CD14-positive monocyte (primary cell): ENCODE results near the gene BBS9. TPM values are rescaled to one million over a fixed set of nuclear protein-coding genes. Genes with fewer than 3 reads are reported as not detected.
A peak's percentile ranks its signal among the peaks of the same experiment; 100 is the strongest.

ENCODE experiments used
- DNase-seq, 3 donors: peaks; one replicate each; pipeline ENCODE4 v3.0.0-alpha.2; 2011 to 2022
- H2AFZ ChIP-seq: 2 replicates; pipeline ENCODE4 v1.6.0; 2012; ENCODE audit warnings: mild to moderate bottlenecking, low read depth, low read length, inconsistent platforms; ENCODE audit not compliant: insufficient read depth, poor library complexity, severe bottlenecking
- H3K27ac ChIP-seq, 2 donors: 1 replicate in 1 of 2; 2 replicates in 1 of 2; pipeline ENCODE4 v1.5.1; 2012 to 2013; ENCODE audit warnings: low read length in 2 of 2, control low read depth in 1 of 2, inconsistent platforms in 1 of 2, low read depth in 1 of 2, mild to moderate bottlenecking in 1 of 2
- H3K27me3 ChIP-seq, 2 donors: one replicate each; pipeline versions ENCODE4 v1.6.0 to v1.6.1; 2011 to 2013; ENCODE audit warnings: low read length in 2 of 2; ENCODE audit not compliant: control insufficient read depth in 2 of 2, insufficient read depth in 2 of 2
- H3K36me3 ChIP-seq, 2 donors: replicated peaks in 1 of 2; 1 replicate in 1 of 2; 2 replicates in 1 of 2; pipeline versions ENCODE4 v1.5.1 to v1.6.1; 2012 to 2013; ENCODE audit warnings: low read length in 2 of 2, control low read depth in 1 of 2, inconsistent platforms in 1 of 2, mild to moderate bottlenecking in 1 of 2; ENCODE audit not compliant: insufficient read depth in 2 of 2, control insufficient read depth in 1 of 2
- H3K4me1 ChIP-seq, 2 donors: 1 replicate in 1 of 2; 2 replicates in 1 of 2; pipeline versions ENCODE4 v1.5.1 to v1.6.1; 2012 to 2013; ENCODE audit warnings: low read length in 2 of 2, control low read depth in 1 of 2, inconsistent platforms in 1 of 2, mild to moderate bottlenecking in 1 of 2, moderate library complexity in 1 of 2; ENCODE audit not compliant: insufficient read depth in 2 of 2, control insufficient read depth in 1 of 2
- H3K4me2 ChIP-seq: replicated peaks from 2 replicates; pipeline ENCODE3; 2012; ENCODE audit warnings: low read length, moderate library complexity, mild to moderate bottlenecking; ENCODE audit not compliant: poor library complexity, severe bottlenecking; ENCODE audit errors: extremely low read depth
- H3K4me3 ChIP-seq, 3 experiments: fragments of 200-600 bp in 1 of 3; sonication (generic) in 1 of 3; replicated peaks in 1 of 3; 1 replicate in 2 of 3; 2 replicates in 1 of 3; pipeline ENCODE4 v1.5.1; 2011 to 2013; ENCODE audit warnings: low read length in 3 of 3, mild to moderate bottlenecking in 3 of 3, control low read depth in 2 of 3, low read depth in 2 of 3, inconsistent platforms in 1 of 3, moderate library complexity in 1 of 3
- H3K79me2 ChIP-seq: 2 replicates; pipeline ENCODE4 v1.6.0; 2012; ENCODE audit warnings: mild to moderate bottlenecking, control low read depth, inconsistent platforms, low read length, moderate library complexity; ENCODE audit not compliant: insufficient read depth
- H3K9ac ChIP-seq: 2 replicates; pipeline ENCODE4 v1.6.0; 2017; ENCODE audit warnings: low read length, mild to moderate bottlenecking; ENCODE audit not compliant: insufficient read depth, poor library complexity, severe bottlenecking
- H3K9me3 ChIP-seq, 2 donors: replicated peaks in 1 of 2; 1 replicate in 1 of 2; 2 replicates in 1 of 2; pipeline versions ENCODE4 v1.5.1 to v1.6.1; 2012 to 2013; ENCODE audit warnings: low read length in 2 of 2, control low read depth in 1 of 2; ENCODE audit not compliant: control insufficient read depth in 1 of 2, insufficient read depth in 1 of 2
- H4K20me1 ChIP-seq: 2 replicates; pipeline ENCODE4 v1.6.0; 2012; ENCODE audit warnings: mild to moderate bottlenecking, low read length, control low read depth, moderate library complexity; ENCODE audit not compliant: insufficient read depth
- H3K27ac Mint-ChIP-seq, 7 donors: one replicate each; pipeline ENCODE4 v1.8.0; 2020; ENCODE audit warnings: mild to moderate bottlenecking in 7 of 7, mixed read lengths in 7 of 7, moderate library complexity in 6 of 7, inconsistent platforms in 2 of 7
- H3K27me3 Mint-ChIP-seq, 3 donors: one replicate each; pipeline ENCODE4 v1.8.0; 2021 to 2022; ENCODE audit warnings: low read depth in 3 of 3, mild to moderate bottlenecking in 3 of 3, mixed read lengths in 3 of 3, moderate library complexity in 3 of 3, inconsistent platforms in 1 of 3
- H3K36me3 Mint-ChIP-seq, 2 donors: one replicate each; pipeline ENCODE4 v1.8.0; 2020; ENCODE audit warnings: mixed read lengths in 2 of 2, inconsistent platforms in 1 of 2, mild to moderate bottlenecking in 1 of 2
- H3K4me1 Mint-ChIP-seq: one replicate; pipeline ENCODE4 v1.8.0; 2020; ENCODE audit warnings: mild to moderate bottlenecking, mixed read lengths
- H3K4me3 Mint-ChIP-seq, 2 donors: one replicate each; pipeline ENCODE4 v1.8.0; 2020; ENCODE audit warnings: mild to moderate bottlenecking in 2 of 2, mixed read lengths in 2 of 2, moderate library complexity in 1 of 2
- H3K9me3 Mint-ChIP-seq, 7 donors: one replicate each; pipeline ENCODE4 v1.8.0; 2020 to 2022; ENCODE audit warnings: mixed read lengths in 7 of 7, mild to moderate bottlenecking in 6 of 7, moderate library complexity in 6 of 7, inconsistent platforms in 2 of 7
- CTCF ChIP-seq: fragments of 200-600 bp; IDR thresholded peaks from one replicate; pipeline ENCODE4 v1.8.0; 2022; ENCODE audit warnings: antibody characterized with exemption, mild to moderate bottlenecking
- WGBS: methylation state at CpG from one replicate; pipeline ENCODE4 v1.1.5; 2013; ENCODE audit warnings: missing lambda C conversion rate; ENCODE audit not compliant: insufficient coverage; 5-methylcytosine and 5-hydroxymethylcytosine counted together
- intact Hi-C, 2 donors: fragments of 100-400 bp; cut with micrococcal nuclease; formaldehyde crosslinking; loops; one replicate each; pipeline versions ENCODE4 v1.15.0 to v1.15.1; 2023
- polyA plus RNA-seq, 3 donors: library from polyadenylated mRNA; depleted of rRNA in 1 of 3; unstranded in 2 of 3; stranded (reverse) in 1 of 3; fragments of 300-500 nt in 2 of 3; fragments of >200 nt in 1 of 3; fragmentation: Illumina TruSeq in 2 of 3; gene quantifications; 1 replicate in 2 of 3; 2 replicates in 1 of 3; pipeline ENCODE4 v1.2.3, GENCODE V29; 2012 to 2021

The BBS9 gene
- polyA plus RNA-seq, 3 donors = 4.9 to 7.5 (median 6.8) TPM

- Mint-ChIP-seq H3K4me3 (no peak overlapping the region), H3K27me3 (no peaks in the 10 kb centered on the region), H3K4me1 (no peaks in the 10 kb centered on the region), H3K9me3 (peaks cover 0 to 17% (median 6%) of the 10 kb centered on the region in 7 donors), H3K27ac (no peak overlapping the region), H3K36me3 (no peaks in the 10 kb centered on the region)
- intact Hi-C loops = no loop called here
- Histone ChIP-seq H3K36me3 (no peaks in the 10 kb centered on the region), H3K79me2 (no peaks in the 10 kb centered on the region), H3K4me1 (no peaks in the 10 kb centered on the region), H2AFZ (no peak overlapping the region), H3K27ac (no peak overlapping the region), H3K9ac (no peak overlapping the region), H3K9me3 (peaks cover 0 to 5% of the 10 kb centered on the region in 2 donors), H3K27me3 (no peaks in the 10 kb centered on the region), H3K4me3 (no peak overlapping the region), H3K4me2 (no peak overlapping the region), H4K20me1 (no peaks in the 10 kb centered on the region)
- no CpG with 5 or more reads among the region's 6 CpGs for WGBS
- no peak for DNase-seq
- no peak for TF ChIP-seq CTCF
Measured at GRCh38 chr7:33632840-33633525, 503.6 kb downstream of the BBS9 start.

GRCh38 chr7:33634606-33635005 is 505.2 kb downstream of the BBS9 start:
- intact Hi-C loops = no loop called here

More at GRCh38 chr7:33634606-33635005, 505.2 kb downstream of the BBS9 start:
- H3K4me1 Mint-ChIP-seq = peaks cover 2% of the 10 kb centered on the region
- no peak overlapping the region for H3K27ac ChIP-seq
- H3K27me3 Mint-ChIP-seq = no peaks in the 10 kb centered on the region
- no peaks in the 10 kb centered on the region for H4K20me1 ChIP-seq
- WGBS = 96% methylated on average over 6 of the region's 7 CpGs
- peak overlapping the region in 1 of 7 donors; percentile 52 for H3K27ac Mint-ChIP-seq
- H3K36me3 Mint-ChIP-seq = no peaks in the 10 kb centered on the region
- H3K36me3 ChIP-seq = no peaks in the 10 kb centered on the region
- H3K4me1 ChIP-seq = no peaks in the 10 kb centered on the region
- H3K4me3 Mint-ChIP-seq = no peak overlapping the region
- H3K79me2 ChIP-seq = no peaks in the 10 kb centered on the region
- H3K4me3 ChIP-seq = no peak overlapping the region
- no peak overlapping the region for H3K9ac ChIP-seq
- no peak for TF ChIP-seq CTCF
- H3K9me3 ChIP-seq = peaks cover 0 to 5% of the 10 kb centered on the region in 2 donors
- H2AFZ ChIP-seq = no peak overlapping the region
- no peak for DNase-seq
- H3K27me3 ChIP-seq = no peaks in the 10 kb centered on the region
- H3K4me2 ChIP-seq = no peak overlapping the region
- H3K9me3 Mint-ChIP-seq = peaks cover 0 to 17% (median 6%) of the 10 kb centered on the region in 7 donors
